Left ventricle myocardium inferior (tissue), 1 donor: ENCODE measurements around the gene CCL25. TPM values are rescaled to one million over a fixed set of nuclear protein-coding genes. Genes with fewer than 3 reads are reported as not detected.
A peak's percentile ranks its signal among the peaks of the same experiment; 100 is the strongest.

Experiments used
- DNase-seq: peaks from one replicate; pipeline ENCODE4 v3.0.0-alpha.2; 2020
- H3K27ac ChIP-seq: fragments of 200-600 bp; replicated peaks from 2 replicates; pipeline ENCODE4 v1.8.0; 2021
- H3K27me3 ChIP-seq: fragments of 200-600 bp; 2 replicates; pipeline ENCODE4 v1.8.0; 2021; ENCODE audit warnings: low read depth
- H3K36me3 ChIP-seq: fragments of 200-600 bp; 2 replicates; pipeline ENCODE4 v1.8.0; 2021
- H3K4me1 ChIP-seq: fragments of 200-600 bp; 2 replicates; pipeline ENCODE4 v1.8.0; 2021
- H3K4me3 ChIP-seq: fragments of 200-600 bp; 2 replicates; pipeline ENCODE4 v1.8.0; 2021; ENCODE audit warnings: mild to moderate bottlenecking, moderate library complexity
- H3K9me3 ChIP-seq: fragments of 200-600 bp; replicated peaks from 2 replicates; pipeline ENCODE4 v1.8.0; 2021
- CTCF ChIP-seq: fragments of 200-600 bp; IDR thresholded peaks from 2 replicates; pipeline ENCODE4 v1.8.0; 2021; ENCODE audit warnings: antibody characterized with exemption, mild to moderate bottlenecking, borderline replicate concordance
- intact Hi-C: fragments of 100-400 bp; cut with micrococcal nuclease; formaldehyde crosslinking; loops from one replicate; pipeline ENCODE4 v1.11.0; 2022
- total RNA-seq: library from RNA; stranded (reverse); fragmentation: NEBNext Ultra II Directional; extraction: Animal tissue kit (Norgen Biotek cat#: 25700); gene quantifications from one replicate; pipeline ENCODE4 v1.2.1, GENCODE V29; 2021
- donor health status: DM: no; HTN: yes; CAD: no; lungs with severe emphysema.

Gene CCL25
- total RNA-seq, 1 donor from 2014 or later, result not detected

- no peaks in the 10 kb centered on the region for H3K27me3 ChIP-seq
- no peak overlapping the region for H3K4me3 ChIP-seq
- DNase-seq, result no peak
- no peaks in the 10 kb centered on the region for H3K36me3 ChIP-seq
- intact Hi-C loops, result no loop called here
- H3K9me3 ChIP-seq, result peaks cover 18% of the 10 kb centered on the region
- H3K27ac ChIP-seq, result no peak overlapping the region
- no peak for TF ChIP-seq CTCF
- H3K4me1 ChIP-seq, result no peaks in the 10 kb centered on the region
Observed at GRCh38 chr19:8064911-8065874, 12.6 kb downstream of the CCL25 start.

GRCh38 chr19:8065875-8066261 lies 13.3 kb downstream of the CCL25 start:
- DNase-seq, result no peak
- no peaks in the 10 kb centered on the region for H3K4me1 ChIP-seq
- H3K27me3 ChIP-seq, result peaks cover 4% of the 10 kb centered on the region
- no peaks in the 10 kb centered on the region for H3K36me3 ChIP-seq
- H3K27ac ChIP-seq, result no peak overlapping the region
- H3K4me3 ChIP-seq, result no peak overlapping the region
- no peak for TF ChIP-seq CTCF
- intact Hi-C loops, result no loop called here
- peaks cover 24% of the 10 kb centered on the region for H3K9me3 ChIP-seq

- Histone ChIP-seq H3K9me3 (peaks cover 30% of the 10 kb centered on the region), H3K27me3 (peaks cover 18% of the 10 kb centered on the region), H3K36me3 (no peaks in the 10 kb centered on the region), H3K27ac (no peak overlapping the region), H3K4me1 (no peaks in the 10 kb centered on the region), H3K4me3 (no peak overlapping the region)
- intact Hi-C loops, result no loop called here
- peak; percentile 34 for TF ChIP-seq CTCF
- no peak for DNase-seq
Observed at GRCh38 chr19:8069096-8069973, 16.8 kb downstream of the CCL25 start.

- no peak for TF ChIP-seq CTCF
- no peak overlapping the region for H3K4me3 ChIP-seq
- H3K27me3 ChIP-seq, result peaks cover 18% of the 10 kb centered on the region
- H3K27ac ChIP-seq, result no peak overlapping the region
- peaks cover 37% of the 10 kb centered on the region for H3K9me3 ChIP-seq
- DNase-seq, result no peak
- H3K4me1 ChIP-seq, result no peaks in the 10 kb centered on the region
- intact Hi-C loops, result no loop called here
- H3K36me3 ChIP-seq, result no peaks in the 10 kb centered on the region
Observed at GRCh38 chr19:8071912-8072311, 19.4 kb downstream of the CCL25 start.

GRCh38 chr19:8074501-8074900 lies 21.9 kb downstream of the CCL25 start:
- Histone ChIP-seq H3K4me3 (no peak overlapping the region), H3K36me3 (no peaks in the 10 kb centered on the region), H3K9me3 (peaks cover 26% of the 10 kb centered on the region), H3K4me1 (no peaks in the 10 kb centered on the region), H3K27ac (no peak overlapping the region), H3K27me3 (peaks cover 18% of the 10 kb centered on the region)
- DNase-seq, result no peak
- TF ChIP-seq CTCF, result no peak
- intact Hi-C loops, result no loop called here
